CD4-positive, alpha-beta T cell treated with Interleukin-15 for 1 hour (primary cell): ENCODE results near the gene HK1.
"Not testable (repeated sequence)": the region's sequence is repeated elsewhere in the genome, so short reads cannot be mapped to it uniquely, and the experiment has no call there.

Source experiments
- DNase-seq: peaks from one replicate; pipeline ENCODE4 v3.0.0-alpha.2; 2020

The HK1 gene

DNA sequence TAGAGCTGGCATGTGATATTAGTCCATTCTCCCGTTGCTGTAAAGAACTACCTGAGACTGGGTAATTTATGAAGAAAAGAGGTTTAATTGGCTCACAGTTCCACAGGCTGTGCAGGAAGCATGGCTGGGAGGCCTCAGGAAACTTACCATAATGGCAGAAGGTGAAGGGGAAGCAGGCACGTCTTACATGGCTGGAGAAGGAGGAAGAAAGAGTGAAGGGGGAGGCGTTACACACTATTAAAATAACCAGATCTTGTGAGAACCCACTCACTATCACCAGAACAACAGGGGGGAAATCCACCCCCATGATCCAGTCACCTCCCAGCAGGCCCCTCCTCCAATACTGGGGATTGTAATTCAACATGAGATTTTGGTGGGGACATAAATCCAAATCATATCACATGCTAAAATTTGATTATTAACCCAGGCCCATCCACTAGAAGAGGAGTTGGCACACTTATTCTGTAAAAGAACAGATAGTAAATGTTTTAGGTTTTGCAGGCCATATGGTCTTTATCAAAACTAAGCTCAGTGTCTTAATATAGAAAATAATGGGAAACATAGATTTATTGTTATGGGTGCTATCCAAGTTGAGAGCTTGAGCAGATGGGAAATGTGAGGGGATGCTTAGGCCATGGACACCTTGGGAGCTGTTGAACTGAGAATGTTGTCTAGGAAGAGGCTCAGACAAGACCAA, 18.6 kb upstream of the HK1 start:
- no peak for DNase-seq

DNA sequence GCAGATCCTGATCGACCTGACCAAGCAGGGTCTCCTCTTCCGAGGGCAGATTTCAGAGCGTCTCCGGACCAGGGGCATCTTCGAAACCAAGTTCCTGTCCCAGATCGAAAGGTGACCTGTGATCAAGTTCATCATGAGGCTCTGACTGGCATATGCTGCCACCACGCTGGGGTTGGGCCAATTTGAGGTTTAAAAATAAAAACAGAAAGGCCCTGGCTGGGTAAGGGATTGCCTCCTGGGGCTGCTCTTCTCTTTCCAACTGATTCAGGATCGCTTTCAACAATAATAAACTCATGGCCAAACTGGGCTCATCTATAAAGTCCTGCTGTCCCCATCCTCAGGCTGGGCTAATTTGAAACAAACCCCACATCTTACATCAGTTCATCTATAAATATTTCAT, 17.1 kb upstream of the HK1 start:
- no peak for DNase-seq

DNA sequence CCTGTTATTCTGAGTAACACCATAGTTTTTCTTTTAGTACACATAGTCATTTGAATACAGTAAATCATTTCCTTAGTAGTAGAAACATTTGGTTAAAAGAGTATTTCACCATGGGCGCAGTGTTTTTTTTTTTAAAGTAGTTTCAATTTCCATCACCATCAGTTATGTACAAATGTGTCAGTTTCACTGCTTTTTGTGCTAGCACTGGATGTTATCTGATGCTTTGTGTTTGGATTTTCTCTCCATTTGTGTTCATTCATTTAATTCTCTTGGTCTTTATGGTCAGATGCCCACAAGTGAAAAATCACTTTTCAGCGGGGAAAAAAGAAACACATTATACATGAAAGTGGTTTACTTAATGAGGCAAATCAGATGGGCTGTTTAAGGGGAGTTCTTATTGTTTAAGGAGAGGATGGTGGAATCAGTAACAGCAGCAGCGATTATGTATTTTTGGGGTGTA, 16.0 kb upstream of the HK1 start:
- no peak for DNase-seq

GRCh38 chr10:69265521-69265920, 12.8 kb upstream of the HK1 start:
- DNase-seq, result no peak

DNA sequence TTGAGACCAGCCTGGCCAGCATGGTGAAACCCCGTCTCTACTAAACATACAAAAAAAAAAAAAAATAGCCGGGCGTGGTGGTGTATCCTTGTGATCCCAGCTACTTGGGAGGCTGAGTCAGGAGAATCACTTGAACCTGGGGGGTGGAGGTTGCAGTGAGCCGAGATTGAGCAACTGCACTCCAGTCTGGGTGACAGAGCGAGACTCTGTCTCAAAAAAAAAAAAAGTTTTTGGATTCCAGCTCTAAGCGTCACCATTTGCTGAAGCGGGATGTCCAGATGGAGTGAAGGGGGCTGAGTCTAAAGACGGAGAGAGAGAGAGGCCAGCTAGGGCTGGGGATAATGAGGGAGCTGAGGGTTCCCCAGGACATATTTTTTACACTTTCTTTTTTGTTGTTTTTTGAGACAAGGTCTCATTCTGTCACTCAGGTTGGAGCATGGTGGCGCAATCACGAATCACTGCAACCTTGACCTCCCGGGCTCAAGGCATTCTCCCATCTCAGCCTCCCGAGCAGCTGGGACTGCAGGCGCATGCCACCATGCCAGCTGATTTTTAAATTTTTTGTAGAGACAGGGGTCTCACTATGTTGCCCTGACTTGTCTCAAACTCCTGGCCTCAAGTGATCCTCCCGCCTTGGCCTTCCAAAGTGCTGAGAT, 9.4 kb upstream of the HK1 start:
- no peak for DNase-seq

DNA sequence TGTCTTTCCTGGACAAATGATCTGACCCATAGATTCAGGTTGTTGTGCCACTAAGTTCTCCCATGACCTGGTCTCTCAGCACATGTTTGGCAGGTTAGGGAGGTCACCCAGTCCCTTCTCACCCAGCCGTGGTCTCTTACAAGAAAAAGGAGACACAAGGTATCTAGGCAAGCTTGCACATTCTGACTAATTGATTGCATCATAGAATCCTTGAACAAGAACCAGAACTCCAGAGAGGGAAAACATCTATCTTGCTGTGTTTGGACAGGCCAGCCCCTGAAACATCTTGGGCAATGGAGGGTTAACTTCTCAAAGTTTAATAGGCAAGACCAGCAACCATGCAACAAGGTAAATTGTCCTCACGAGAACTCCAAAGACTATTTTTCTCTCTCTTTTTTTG, 8.5 kb upstream of the HK1 start:
- DNase-seq, result no peak

GRCh38 chr10:69270990-69271389, 7.3 kb upstream of the HK1 start:
- no peak for DNase-seq

GRCh38 chr10:69272624-69273023, 5.7 kb upstream of the HK1 start:
- no peak for DNase-seq

GRCh38 chr10:69275444-69275843, 2.9 kb upstream of the HK1 start:
- no peak for DNase-seq

DNA sequence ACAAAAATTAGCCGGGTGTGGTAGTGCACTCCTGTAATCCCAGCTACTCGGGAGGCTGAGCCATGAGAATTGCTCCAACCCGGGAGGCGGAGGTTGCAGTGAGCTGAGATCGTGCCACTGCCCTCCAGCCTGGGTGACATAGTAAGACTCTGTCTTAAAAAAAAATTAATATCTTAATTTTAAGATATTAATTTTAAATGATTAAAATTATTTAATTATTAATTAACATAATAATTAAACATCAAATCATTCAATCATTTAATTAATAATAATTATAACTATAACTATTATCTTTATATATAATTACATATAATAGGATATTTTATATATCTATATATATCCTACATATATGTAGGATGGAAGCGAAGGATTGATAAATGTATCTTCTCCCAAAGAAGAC, 1.8 kb upstream of the HK1 start:
- DNase-seq, result no peak

DNA sequence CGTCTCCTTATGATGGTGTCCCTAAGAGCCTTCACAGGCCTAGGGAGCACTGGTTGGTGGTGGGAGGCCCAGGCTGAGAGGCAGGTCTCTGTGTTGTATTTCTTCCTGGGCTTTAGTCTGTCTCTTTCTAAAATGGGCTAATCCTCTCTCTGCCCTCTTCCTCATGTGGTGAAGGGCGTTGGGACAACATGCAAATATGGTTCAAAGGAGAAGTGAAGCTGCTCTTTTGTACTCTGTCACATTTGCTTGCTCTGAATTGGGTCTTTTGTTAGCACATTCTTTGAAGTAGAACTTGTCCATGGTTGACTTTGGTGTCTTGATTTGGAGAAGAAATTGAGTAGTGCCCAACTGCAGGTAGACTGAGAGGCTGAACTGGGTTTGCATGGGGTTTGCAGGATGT, 814 bp downstream of the HK1 start:
- DNase-seq, result no peak

DNA sequence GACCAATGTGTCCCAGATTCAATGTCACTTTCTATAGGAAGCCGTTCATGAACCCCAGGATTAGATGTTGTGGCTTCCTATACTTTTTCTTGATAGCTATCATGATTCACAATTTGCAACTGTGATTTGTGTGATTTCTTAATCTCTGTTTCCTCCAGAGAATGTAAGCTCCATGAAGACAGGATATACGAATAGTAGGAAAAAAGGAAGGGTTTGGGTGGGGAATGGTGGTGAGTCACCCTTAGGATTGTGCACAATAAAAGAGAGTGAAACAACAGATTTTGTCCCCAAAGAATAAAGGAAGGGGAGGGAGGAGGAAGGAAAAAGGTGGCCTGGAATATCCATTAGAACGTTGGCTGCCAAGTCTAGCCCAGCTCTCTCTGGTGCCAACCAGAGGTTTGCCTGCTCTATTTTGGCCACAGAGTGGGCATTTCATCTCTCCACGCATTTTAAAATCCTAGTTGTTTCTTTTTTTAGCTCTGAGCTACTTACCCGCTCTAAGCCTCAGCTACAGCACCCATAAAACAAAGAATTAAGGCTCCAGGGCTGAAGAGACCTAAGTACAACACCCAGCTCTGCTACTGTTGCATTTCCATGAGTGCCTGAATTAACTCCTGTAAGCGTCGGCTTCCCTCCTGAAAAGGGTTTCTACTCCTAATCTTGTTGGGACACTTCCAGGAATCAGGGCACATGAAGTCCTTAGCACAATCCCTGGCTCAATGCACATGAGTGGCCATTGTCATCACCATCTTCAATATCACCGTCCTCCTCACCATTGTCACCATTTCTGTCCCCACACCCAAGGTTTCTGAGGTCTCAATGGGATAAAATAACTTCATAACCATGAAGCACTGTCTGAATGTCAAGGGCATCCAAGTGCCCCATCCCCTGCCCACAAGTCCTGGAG, 3.5 kb downstream of the HK1 start:
- no peak for DNase-seq

- not testable (repeated sequence) for DNase-seq
Measured at GRCh38 chr10:69284402-69284801, 6.1 kb downstream of the HK1 start.

- no peak for DNase-seq
Measured at GRCh38 chr10:69285699-69286098, 7.4 kb downstream of the HK1 start.

DNA sequence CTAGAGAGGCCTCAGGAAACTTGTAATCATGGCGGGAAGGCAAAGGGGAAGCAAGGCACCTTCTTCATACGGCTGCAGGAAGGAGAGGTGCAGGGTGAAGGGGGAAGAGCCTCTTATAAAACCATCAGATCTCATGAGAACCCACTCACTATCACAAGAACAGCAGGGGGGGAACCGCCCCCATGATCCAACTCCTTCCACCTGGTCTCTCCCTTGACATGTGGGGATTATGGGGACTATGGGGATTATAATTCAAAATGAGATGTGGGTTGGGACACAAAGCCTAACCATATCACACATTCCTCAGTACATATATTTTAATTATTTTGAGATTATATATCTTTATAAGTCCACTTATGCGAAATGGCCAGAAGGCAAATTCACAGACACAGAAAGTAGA, 8.9 kb downstream of the HK1 start:
- no peak for DNase-seq

- DNase-seq, result no peak
Measured at GRCh38 chr10:69290993-69291392, 12.7 kb downstream of the HK1 start.

GRCh38 chr10:69292459-69292858, 14.2 kb downstream of the HK1 start:
- no peak for DNase-seq

GRCh38 chr10:69295027-69295636, 16.8 kb downstream of the HK1 start:
- no peak for DNase-seq

DNA sequence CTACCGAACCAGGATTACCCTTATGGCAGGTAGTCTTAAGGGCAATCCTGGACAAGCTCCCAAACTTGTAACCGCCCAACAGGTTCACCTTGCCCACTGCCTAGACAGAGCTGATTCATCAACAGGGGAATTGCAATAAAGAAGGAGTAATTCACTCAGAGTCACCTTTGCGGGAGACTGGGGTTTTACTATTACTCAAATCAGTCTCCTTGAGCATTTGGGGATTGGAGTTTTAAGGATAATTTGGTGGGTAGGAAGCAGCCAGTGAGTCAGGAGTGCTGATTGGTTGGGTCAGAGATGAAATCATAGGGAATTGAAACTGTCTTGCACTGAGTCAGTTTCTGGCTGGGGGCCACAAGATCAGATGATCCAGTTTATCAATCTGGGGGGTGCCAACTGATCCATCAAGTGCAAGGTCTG, 25.3 kb downstream of the HK1 start:
- no peak for DNase-seq

GRCh38 chr10:69306421-69306820, 28.1 kb downstream of the HK1 start:
- DNase-seq, result no peak

- no peak for DNase-seq
Measured at GRCh38 chr10:69307434-69307833, 29.1 kb downstream of the HK1 start.

DNA sequence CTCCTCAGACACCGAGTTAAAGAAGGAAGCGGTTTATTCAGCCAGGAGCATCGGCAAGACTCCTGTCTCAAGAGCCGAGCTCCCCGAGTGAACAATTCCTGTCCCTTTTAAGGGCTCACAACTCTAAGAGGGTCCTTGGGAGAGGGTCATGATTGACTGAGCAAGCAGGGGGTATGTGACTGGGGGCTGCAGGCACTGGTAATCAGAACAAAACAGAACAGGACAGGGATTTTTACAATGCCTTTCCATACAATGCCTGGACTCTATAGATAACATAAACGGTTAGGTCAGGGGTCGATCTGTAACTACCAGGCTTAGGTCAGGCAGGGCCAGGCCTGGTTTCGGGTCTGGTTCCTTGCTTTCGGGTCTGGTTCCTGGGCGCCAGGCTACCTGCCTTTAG, 30.0 kb downstream of the HK1 start:
- DNase-seq, result not testable (repeated sequence)

- no peak for DNase-seq
Measured at GRCh38 chr10:69311309-69311708, 33.0 kb downstream of the HK1 start.
